C4-2B (cell line): ENCODE data around the gene ZMAT5.

Experiments used
- ZFX ChIP-seq: fragments of 450-650 bp; IDR thresholded peaks from 2 replicates; pipeline ENCODE4 v1.6.1; 2017
- TF ChIP-seq, protein P1 (sequence below): fragments of 450-650 bp; conservative IDR thresholded peaks from 2 replicates; pipeline ENCODE4 v1.5.1; 2017; ENCODE audit warnings: mild to moderate bottlenecking

DNA sequence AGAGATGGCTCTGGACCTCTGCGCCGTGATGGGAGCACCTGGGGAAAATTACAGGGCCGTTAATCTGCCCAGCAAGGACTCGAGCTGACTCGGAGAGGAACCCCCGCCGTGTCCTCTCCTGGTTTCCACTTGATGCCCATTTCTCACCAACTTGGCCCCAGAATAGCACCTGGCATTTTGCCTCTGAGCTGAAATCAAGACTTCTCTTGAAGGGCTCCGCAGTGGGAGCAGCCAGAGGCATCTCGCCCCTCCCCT is 66.0 kb downstream of the ZMAT5 start:
- TF ChIP-seq, protein P1, sequence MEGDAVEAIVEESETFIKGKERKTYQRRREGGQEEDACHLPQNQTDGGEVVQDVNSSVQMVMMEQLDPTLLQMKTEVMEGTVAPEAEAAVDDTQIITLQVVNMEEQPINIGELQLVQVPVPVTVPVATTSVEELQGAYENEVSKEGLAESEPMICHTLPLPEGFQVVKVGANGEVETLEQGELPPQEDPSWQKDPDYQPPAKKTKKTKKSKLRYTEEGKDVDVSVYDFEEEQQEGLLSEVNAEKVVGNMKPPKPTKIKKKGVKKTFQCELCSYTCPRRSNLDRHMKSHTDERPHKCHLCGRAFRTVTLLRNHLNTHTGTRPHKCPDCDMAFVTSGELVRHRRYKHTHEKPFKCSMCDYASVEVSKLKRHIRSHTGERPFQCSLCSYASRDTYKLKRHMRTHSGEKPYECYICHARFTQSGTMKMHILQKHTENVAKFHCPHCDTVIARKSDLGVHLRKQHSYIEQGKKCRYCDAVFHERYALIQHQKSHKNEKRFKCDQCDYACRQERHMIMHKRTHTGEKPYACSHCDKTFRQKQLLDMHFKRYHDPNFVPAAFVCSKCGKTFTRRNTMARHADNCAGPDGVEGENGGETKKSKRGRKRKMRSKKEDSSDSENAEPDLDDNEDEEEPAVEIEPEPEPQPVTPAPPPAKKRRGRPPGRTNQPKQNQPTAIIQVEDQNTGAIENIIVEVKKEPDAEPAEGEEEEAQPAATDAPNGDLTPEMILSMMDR, result no peak
- TF ChIP-seq ZFX, result no peak
